ENCODE data around the gene ACAD10.

Gene ACAD10

DNA sequence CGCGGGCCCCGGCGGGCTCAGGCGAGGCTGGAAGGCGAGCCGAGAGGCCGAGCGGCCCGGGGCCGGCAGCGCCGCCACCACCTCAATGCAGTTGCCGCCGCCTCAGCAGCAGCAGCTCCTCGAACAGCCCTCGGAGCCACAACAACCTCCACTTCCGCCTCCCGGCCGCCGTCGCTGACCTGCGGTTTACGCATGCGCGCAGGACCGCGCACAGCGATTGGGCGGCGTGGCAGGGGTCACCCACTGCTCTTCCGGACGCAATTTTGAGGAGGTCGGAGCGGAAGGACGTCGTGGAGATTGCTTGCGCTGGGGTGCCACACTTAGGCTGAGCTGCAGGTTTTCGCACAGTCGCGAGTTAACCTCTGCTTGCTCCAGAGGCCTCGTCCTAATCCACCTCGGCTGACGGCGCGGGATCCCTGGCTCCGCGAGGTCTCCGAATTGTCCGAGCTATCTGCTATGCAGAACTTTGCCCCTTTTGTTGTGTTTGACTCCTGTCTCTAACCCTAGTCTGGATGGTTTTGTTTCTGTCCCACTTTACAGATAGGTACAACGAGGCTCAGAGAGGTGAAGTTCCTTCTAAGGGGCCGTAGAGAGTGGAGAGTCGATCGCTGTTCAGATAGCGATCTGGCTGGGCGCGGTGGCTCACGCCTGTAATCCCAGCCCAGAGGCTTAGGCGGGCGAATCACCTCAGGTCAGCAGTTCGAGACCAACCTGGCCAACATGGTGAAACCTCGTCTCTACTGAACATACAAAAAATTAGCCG lies at the start of gene ACAD10, which contains the start of gene BRAP (continued):
- TF ChIP-seq, protein P1, sequence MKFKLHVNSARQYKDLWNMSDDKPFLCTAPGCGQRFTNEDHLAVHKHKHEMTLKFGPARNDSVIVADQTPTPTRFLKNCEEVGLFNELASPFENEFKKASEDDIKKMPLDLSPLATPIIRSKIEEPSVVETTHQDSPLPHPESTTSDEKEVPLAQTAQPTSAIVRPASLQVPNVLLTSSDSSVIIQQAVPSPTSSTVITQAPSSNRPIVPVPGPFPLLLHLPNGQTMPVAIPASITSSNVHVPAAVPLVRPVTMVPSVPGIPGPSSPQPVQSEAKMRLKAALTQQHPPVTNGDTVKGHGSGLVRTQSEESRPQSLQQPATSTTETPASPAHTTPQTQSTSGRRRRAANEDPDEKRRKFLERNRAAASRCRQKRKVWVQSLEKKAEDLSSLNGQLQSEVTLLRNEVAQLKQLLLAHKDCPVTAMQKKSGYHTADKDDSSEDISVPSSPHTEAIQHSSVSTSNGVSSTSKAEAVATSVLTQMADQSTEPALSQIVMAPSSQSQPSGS (tag by site-specific recombination; IDR thresholded peaks at IDR 0.05; ENCODE audit: low read depth): no peak
- TF ChIP-seq ZFP37 (tag by site-specific recombination; IDR thresholded peaks at IDR 0.05): no peak
- peak; percentile 78 for TF ChIP-seq ZNF335 (tag by site-specific recombination; conservative IDR thresholded peaks at IDR 0.05)
- TF ChIP-seq ZBTB8A (tag by site-specific recombination; IDR thresholded peaks at IDR 0.05): peak; percentile 64
- no peak for TF ChIP-seq KLF1 (tag by site-specific recombination; IDR thresholded peaks at IDR 0.05)
- TF ChIP-seq ZNF302 (tag by site-specific recombination; IDR thresholded peaks at IDR 0.05; ENCODE audit: low read depth): no peak
- peak; percentile 47; the same call in 1 of the 2 replicates for TF ChIP-seq ZNF768 (tag by site-specific recombination; IDR thresholded peaks at IDR 0.05)
- peak; percentile 25 for TF ChIP-seq ZNF660 (tag by site-specific recombination; IDR thresholded peaks at IDR 0.05)
- TF ChIP-seq, protein P2, sequence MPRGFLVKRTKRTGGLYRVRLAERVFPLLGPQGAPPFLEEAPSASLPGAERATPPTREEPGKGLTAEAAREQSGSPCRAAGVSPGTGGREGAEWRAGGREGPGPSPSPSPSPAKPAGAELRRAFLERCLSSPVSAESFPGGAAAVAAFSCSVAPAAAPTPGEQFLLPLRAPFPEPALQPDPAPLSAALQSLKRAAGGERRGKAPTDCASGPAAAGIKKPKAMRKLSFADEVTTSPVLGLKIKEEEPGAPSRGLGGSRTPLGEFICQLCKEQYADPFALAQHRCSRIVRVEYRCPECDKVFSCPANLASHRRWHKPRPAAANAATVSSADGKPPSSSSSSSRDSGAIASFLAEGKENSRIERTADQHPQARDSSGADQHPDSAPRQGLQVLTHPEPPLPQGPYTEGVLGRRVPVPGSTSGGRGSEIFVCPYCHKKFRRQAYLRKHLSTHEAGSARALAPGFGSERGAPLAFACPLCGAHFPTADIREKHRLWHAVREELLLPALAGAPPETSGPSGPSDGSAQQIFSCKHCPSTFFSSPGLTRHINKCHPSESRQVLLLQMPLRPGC (tag by site-specific recombination; IDR thresholded peaks at IDR 0.05): peak; percentile 25; the same call in 1 of the 2 replicates
- TF ChIP-seq ZNF239 (tag by site-specific recombination; IDR thresholded peaks at IDR 0.05): no peak
- TF ChIP-seq ZNF629 (tag by site-specific recombination; IDR thresholded peaks at IDR 0.05): peak; percentile 80
- TF ChIP-seq, protein P3, sequence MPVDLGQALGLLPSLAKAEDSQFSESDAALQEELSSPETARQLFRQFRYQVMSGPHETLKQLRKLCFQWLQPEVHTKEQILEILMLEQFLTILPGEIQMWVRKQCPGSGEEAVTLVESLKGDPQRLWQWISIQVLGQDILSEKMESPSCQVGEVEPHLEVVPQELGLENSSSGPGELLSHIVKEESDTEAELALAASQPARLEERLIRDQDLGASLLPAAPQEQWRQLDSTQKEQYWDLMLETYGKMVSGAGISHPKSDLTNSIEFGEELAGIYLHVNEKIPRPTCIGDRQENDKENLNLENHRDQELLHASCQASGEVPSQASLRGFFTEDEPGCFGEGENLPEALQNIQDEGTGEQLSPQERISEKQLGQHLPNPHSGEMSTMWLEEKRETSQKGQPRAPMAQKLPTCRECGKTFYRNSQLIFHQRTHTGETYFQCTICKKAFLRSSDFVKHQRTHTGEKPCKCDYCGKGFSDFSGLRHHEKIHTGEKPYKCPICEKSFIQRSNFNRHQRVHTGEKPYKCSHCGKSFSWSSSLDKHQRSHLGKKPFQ (tag by site-specific recombination; IDR thresholded peaks at IDR 0.05): peak; percentile 48; the same call in 1 of the 2 replicates

DNA sequence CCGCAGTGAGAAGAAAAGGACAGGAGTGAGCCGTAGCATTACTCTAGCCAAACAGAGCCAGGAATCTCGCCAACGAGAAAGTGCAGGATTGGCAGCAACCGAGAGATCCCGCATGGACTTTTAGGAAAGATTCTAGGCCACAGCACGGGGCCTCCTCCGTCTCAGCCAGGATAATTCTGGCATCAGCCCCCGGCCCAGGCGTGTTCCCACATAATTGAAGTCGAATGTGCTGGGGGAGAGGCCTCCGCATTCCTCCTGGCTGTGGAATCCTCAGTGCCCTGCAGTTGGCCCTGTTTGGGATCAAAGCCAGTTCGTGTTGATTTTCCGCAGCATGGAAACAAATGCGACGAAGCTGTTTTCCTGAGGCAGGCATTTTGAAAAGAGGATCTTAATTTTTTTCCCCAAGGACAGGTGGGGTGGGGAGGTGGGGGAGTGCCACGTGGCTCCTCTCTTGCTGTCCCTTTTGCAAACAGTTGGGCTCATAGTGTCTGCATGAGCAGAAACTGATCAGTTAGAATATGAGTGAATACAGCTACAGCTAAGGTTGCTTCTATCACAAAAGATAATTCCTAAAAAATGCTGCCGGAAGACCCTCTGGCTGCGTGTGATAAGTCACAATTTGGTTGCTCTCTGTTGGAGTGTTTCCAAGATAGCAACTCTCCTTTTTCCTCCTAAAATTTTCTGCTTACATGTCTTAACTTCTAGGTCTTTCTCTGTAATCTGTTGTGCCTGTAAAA lies 49.5 kb upstream of the ACAD10 start:
- ChIA-PET CTCF (interaction anchor here (0.5 kb wide), 1 partner anchor 322 kb away, joined by 7 read pairs; no protein-coding TSS in a partner anchor), POLR2A (interaction anchor here (0.6 kb wide), 1 partner anchor 35 kb away, joined by 3 read pairs; no protein-coding TSS in a partner anchor)
- Histone ChIP-seq H3K27ac (ENCODE audit: extremely low read depth, low read depth, low read length) (peak overlapping the region; percentile 65), H3K4me1 (ENCODE audit: control insufficient read depth, insufficient read depth, low read length) (peaks cover 16% of the 10 kb centered on the region), H3K36me3 (ENCODE audit: control insufficient read depth in 2 of 2, insufficient read depth in 1 of 2, low read length in 2 of 2) (peaks cover 0 to 4% of the 10 kb centered on the region in 2 experiments; a peak in 2 of 3 replicates), H3K4me3 (ENCODE audit: low read depth, low read length) (no peak overlapping the region), H3K9me3 (ENCODE audit: control insufficient read depth, insufficient read depth, low read depth, low read length) (no peaks in the 10 kb centered on the region)
- TF ChIP-seq, protein P4, sequence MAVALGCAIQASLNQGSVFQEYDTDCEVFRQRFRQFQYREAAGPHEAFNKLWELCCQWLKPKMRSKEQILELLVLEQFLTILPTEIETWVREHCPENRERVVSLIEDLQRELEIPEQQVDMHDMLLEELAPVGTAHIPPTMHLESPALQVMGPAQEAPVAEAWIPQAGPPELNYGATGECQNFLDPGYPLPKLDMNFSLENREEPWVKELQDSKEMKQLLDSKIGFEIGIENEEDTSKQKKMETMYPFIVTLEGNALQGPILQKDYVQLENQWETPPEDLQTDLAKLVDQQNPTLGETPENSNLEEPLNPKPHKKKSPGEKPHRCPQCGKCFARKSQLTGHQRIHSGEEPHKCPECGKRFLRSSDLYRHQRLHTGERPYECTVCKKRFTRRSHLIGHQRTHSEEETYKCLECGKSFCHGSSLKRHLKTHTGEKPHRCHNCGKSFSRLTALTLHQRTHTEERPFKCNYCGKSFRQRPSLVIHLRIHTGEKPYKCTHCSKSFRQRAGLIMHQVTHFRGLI (tag by site-specific recombination; IDR thresholded peaks at IDR 0.05): 0 out of 2 replicates have a peak, but pooled peaks have one; percentile 11
- 0 out of 2 replicates have a peak, but pooled peaks have one; percentile 49 for TF ChIP-seq TRIM28 (IDR thresholded peaks at IDR 0.05; ENCODE audit: borderline replicate concordance, low read length)
- no peak for TF ChIP-seq ZNF530 (tag by site-specific recombination; IDR thresholded peaks at IDR 0.05; ENCODE audit: low read depth)
- TF ChIP-seq, protein P5, sequence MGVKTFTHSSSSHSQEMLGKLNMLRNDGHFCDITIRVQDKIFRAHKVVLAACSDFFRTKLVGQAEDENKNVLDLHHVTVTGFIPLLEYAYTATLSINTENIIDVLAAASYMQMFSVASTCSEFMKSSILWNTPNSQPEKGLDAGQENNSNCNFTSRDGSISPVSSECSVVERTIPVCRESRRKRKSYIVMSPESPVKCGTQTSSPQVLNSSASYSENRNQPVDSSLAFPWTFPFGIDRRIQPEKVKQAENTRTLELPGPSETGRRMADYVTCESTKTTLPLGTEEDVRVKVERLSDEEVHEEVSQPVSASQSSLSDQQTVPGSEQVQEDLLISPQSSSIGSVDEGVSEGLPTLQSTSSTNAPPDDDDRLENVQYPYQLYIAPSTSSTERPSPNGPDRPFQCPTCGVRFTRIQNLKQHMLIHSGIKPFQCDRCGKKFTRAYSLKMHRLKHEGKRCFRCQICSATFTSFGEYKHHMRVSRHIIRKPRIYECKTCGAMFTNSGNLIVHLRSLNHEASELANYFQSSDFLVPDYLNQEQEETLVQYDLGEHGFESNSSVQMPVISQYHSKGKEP (tag by site-specific recombination; IDR thresholded peaks at IDR 0.05): peak; percentile 92
- peak; percentile 30; the same call in 1 of the 2 replicates for TF ChIP-seq FEZF1 (tag by site-specific recombination; IDR thresholded peaks at IDR 0.05)

Data from HEK293 (cell line).